ENCODE results near the gene UNC13C. TPM values are rescaled to one million over a fixed set of nuclear protein-coding genes. Genes with fewer than 3 reads are reported as not detected.

The UNC13C gene
- total and polyA plus RNA-seq, 10 of the 15 experiments (the other 5 are each of a cell fraction or from before 2014, with no cell fraction given): 9.9 to 81.3 (median 25.0) TPM

DNA sequence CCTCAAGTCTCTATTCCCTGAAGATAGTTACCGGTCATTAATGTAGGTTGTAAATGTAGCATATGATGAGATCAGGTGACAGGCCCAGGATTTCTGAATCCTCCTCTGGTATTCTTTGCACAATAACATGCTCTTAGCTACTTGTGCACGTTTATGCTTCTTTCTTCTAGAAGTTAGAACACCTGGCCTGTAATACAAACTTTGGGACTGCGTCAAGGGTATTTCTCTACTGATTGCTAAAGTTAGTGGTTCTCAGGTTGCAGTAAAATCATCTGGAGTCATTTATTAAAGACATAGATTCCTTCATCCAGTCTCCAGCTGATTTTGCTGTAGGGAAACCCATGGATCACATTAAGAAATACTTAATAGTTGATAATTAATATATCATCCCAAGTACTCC lies 48.0 kb downstream of the UNC13C start:
- TF ChIP-seq, protein P1, sequence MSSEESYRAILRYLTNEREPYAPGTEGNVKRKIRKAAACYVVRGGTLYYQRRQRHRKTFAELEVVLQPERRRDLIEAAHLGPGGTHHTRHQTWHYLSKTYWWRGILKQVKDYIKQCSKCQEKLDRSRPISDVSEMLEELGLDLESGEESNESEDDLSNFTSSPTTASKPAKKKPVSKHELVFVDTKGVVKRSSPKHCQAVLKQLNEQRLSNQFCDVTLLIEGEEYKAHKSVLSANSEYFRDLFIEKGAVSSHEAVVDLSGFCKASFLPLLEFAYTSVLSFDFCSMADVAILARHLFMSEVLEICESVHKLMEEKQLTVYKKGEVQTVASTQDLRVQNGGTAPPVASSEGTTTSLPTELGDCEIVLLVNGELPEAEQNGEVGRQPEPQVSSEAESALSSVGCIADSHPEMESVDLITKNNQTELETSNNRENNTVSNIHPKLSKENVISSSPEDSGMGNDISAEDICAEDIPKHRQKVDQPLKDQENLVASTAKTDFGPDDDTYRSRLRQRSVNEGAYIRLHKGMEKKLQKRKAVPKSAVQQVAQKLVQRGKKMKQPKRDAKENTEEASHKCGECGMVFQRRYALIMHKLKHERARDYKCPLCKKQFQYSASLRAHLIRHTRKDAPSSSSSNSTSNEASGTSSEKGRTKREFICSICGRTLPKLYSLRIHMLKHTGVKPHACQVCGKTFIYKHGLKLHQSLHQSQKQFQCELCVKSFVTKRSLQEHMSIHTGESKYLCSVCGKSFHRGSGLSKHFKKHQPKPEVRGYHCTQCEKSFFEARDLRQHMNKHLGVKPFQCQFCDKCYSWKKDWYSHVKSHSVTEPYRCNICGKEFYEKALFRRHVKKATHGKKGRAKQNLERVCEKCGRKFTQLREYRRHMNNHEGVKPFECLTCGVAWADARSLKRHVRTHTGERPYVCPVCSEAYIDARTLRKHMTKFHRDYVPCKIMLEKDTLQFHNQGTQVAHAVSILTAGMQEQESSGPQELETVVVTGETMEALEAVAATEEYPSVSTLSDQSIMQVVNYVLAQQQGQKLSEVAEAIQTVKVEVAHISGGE (CRISPR knock-in tag; IDR thresholded peaks at IDR 0.05): no peak
- TF ChIP-seq, protein P2, sequence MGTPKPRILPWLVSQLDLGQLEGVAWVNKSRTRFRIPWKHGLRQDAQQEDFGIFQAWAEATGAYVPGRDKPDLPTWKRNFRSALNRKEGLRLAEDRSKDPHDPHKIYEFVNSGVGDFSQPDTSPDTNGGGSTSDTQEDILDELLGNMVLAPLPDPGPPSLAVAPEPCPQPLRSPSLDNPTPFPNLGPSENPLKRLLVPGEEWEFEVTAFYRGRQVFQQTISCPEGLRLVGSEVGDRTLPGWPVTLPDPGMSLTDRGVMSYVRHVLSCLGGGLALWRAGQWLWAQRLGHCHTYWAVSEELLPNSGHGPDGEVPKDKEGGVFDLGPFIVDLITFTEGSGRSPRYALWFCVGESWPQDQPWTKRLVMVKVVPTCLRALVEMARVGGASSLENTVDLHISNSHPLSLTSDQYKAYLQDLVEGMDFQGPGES (IDR thresholded peaks at IDR 0.05): no peak
- no peak for TF ChIP-seq KAT2A (conservative IDR thresholded peaks at IDR 0.05; ENCODE audit: control insufficient read depth, low read depth, low read length)
- TF ChIP-seq, protein P3, sequence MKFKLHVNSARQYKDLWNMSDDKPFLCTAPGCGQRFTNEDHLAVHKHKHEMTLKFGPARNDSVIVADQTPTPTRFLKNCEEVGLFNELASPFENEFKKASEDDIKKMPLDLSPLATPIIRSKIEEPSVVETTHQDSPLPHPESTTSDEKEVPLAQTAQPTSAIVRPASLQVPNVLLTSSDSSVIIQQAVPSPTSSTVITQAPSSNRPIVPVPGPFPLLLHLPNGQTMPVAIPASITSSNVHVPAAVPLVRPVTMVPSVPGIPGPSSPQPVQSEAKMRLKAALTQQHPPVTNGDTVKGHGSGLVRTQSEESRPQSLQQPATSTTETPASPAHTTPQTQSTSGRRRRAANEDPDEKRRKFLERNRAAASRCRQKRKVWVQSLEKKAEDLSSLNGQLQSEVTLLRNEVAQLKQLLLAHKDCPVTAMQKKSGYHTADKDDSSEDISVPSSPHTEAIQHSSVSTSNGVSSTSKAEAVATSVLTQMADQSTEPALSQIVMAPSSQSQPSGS (IDR thresholded peaks at IDR 0.05; ENCODE audit: low read length): no peak
- TF ChIP-seq RB1 (IDR thresholded peaks at IDR 0.05; ENCODE audit: borderline replicate concordance): no peak
- no peak for TF ChIP-seq MXI1 (IDR thresholded peaks at IDR 0.05; ENCODE audit: low read depth, low read length)
- TF ChIP-seq ZNF384 (IDR thresholded peaks at IDR 0.05; ENCODE audit: borderline replicate concordance, low read depth, low read length): no peak
- Histone ChIP-seq H3K4me3 (no peak overlapping the region), H4K20me1 (ENCODE audit: control insufficient read depth, insufficient read depth) (no peaks in the 10 kb centered on the region), H3K9ac (ENCODE audit: control insufficient read depth, insufficient read depth, low read length) (no peak overlapping the region), H2AFZ (ENCODE audit: control insufficient read depth, low read depth, low read length) (no peak overlapping the region), H3K4me2 (ENCODE audit: control insufficient read depth, insufficient read depth) (no peak overlapping the region), H3K27ac (ENCODE audit: control insufficient read depth, insufficient read depth) (no peak overlapping the region), H3K79me2 (ENCODE audit: control insufficient read depth, insufficient read depth, low read length) (no peaks in the 10 kb centered on the region), H3K27me3 (replicated peaks in 1 of 2; ENCODE audit: control insufficient read depth in 2 of 2, insufficient read depth in 2 of 2, low read length in 1 of 2) (no peaks in the 10 kb centered on the region), H3K36me3 (ENCODE audit: control insufficient read depth in 2 of 2, insufficient read depth in 2 of 2, low read length in 1 of 2) (no peaks in the 10 kb centered on the region), H3K4me1 (ENCODE audit: control insufficient read depth, insufficient read depth, low read length) (no peaks in the 10 kb centered on the region), H3K9me3 (replicated peaks; ENCODE audit: control insufficient read depth, insufficient read depth, low read length) (no peaks in the 10 kb centered on the region; the same call in 2 of the 3 replicates)
- RAD21 ChIA-PET (ENCODE audit: unreplicated experiment): interaction anchor here (1.9 kb wide), 1 partner anchor 37 kb away, joined by 4 read pairs; no protein-coding TSS in a partner anchor
- BruUV-seq (replicated peaks): no TSS peak
- 50% methylated on average over 3 of the region's 3 CpGs for WGBS (ENCODE audit: insufficient coverage, insufficient replicate concordance, low lambda C conversion rate, missing lambda C conversion rate)
- intact Hi-C loops (cut with micrococcal nuclease; ENCODE audit: unreplicated experiment) (no loop called here), in situ Hi-C loops (cut with MboI) (no loop called here)
- CTCF ChIA-PET: interaction anchor here (2.3 kb wide), 1 partner anchor 40 kb away, joined by 5 read pairs; no protein-coding TSS in a partner anchor
- ATAC-seq (no peak), FAIRE-seq (no peak), DNase-seq (ENCODE audit: low read depth, low spot score) (no peak)
- POLR2A ChIA-PET: no interaction called here
- SMC1A ChIA-PET (ENCODE audit: uncharacterized antibody, unreplicated experiment): interaction anchor here (1.0 kb wide), 2 partner anchors 18 to 38 kb away, joined by 3 to 4 read pairs; no protein-coding TSS in a partner anchor

Data from GM12878 (cell line).